ENCODE results near the gene NAB1.

GRCh38 chr2:190693533-190694232 lies 44.8 kb downstream of the NAB1 start:
- TF ChIP-seq, protein P1, sequence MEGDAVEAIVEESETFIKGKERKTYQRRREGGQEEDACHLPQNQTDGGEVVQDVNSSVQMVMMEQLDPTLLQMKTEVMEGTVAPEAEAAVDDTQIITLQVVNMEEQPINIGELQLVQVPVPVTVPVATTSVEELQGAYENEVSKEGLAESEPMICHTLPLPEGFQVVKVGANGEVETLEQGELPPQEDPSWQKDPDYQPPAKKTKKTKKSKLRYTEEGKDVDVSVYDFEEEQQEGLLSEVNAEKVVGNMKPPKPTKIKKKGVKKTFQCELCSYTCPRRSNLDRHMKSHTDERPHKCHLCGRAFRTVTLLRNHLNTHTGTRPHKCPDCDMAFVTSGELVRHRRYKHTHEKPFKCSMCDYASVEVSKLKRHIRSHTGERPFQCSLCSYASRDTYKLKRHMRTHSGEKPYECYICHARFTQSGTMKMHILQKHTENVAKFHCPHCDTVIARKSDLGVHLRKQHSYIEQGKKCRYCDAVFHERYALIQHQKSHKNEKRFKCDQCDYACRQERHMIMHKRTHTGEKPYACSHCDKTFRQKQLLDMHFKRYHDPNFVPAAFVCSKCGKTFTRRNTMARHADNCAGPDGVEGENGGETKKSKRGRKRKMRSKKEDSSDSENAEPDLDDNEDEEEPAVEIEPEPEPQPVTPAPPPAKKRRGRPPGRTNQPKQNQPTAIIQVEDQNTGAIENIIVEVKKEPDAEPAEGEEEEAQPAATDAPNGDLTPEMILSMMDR (IDR thresholded peaks at IDR 0.05): no peak
- no peak for TF ChIP-seq POLR2A (IDR thresholded peaks at IDR 0.05)

Data from transverse colon (tissue), 3 donors.